ENCODE results near the gene FOXK1.

GRCh38 chr7:4707217-4707741 is 25.2 kb downstream of the FOXK1 start:
- no peak for TF ChIP-seq CTCF (conservative IDR thresholded peaks at IDR 0.05; ENCODE audit: low read depth in 2 of 2)
- no peak for TF ChIP-seq EZH2phosphoT487 (IDR thresholded peaks at IDR 0.05; ENCODE audit: unreplicated experiment)
- TF ChIP-seq POLR2AphosphoS5 (IDR thresholded peaks at IDR 0.05; ENCODE audit: low read depth) = no peak
- TF ChIP-seq, protein P1, sequence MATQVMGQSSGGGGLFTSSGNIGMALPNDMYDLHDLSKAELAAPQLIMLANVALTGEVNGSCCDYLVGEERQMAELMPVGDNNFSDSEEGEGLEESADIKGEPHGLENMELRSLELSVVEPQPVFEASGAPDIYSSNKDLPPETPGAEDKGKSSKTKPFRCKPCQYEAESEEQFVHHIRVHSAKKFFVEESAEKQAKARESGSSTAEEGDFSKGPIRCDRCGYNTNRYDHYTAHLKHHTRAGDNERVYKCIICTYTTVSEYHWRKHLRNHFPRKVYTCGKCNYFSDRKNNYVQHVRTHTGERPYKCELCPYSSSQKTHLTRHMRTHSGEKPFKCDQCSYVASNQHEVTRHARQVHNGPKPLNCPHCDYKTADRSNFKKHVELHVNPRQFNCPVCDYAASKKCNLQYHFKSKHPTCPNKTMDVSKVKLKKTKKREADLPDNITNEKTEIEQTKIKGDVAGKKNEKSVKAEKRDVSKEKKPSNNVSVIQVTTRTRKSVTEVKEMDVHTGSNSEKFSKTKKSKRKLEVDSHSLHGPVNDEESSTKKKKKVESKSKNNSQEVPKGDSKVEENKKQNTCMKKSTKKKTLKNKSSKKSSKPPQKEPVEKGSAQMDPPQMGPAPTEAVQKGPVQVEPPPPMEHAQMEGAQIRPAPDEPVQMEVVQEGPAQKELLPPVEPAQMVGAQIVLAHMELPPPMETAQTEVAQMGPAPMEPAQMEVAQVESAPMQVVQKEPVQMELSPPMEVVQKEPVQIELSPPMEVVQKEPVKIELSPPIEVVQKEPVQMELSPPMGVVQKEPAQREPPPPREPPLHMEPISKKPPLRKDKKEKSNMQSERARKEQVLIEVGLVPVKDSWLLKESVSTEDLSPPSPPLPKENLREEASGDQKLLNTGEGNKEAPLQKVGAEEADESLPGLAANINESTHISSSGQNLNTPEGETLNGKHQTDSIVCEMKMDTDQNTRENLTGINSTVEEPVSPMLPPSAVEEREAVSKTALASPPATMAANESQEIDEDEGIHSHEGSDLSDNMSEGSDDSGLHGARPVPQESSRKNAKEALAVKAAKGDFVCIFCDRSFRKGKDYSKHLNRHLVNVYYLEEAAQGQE (IDR thresholded peaks at IDR 0.05; ENCODE audit: unreplicated experiment) = no peak
